ENCODE results near the gene ITPR1.

ITPR1 gene

DNA sequence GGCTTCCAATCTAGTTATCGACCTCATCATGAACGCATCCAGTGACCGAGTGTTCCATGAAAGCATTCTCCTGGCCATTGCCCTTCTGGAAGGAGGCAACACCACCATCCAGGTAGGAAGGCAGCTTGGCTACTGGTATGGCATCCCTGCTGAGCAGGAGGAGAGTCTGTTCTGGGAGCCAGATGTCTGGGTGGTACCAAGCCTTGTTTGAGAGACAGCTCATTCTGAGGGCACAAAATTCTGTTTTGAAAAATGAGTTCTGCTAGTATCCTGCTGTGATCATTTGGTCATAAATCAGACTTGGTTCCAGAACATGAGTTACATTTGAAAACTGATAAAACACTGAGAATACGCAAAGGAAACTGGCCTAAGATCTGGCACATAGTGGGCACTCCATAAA lies 242.1 kb downstream of the ITPR1 start (continued):
- no peak for TF ChIP-seq TSHZ2 (CRISPR knock-in tag; IDR thresholded peaks at IDR 0.05)
- TF ChIP-seq SNAI2 (CRISPR knock-in tag; IDR thresholded peaks at IDR 0.05) = no peak
- TF ChIP-seq ZC3H10 (CRISPR knock-in tag; IDR thresholded peaks at IDR 0.05) = no peak
- no peak for TF ChIP-seq ZFP30 (CRISPR knock-in tag; IDR thresholded peaks at IDR 0.05)
- TF ChIP-seq ZNF70 (CRISPR knock-in tag; IDR thresholded peaks at IDR 0.05) = no peak
- TF ChIP-seq RARB (CRISPR knock-in tag; IDR thresholded peaks at IDR 0.05) = no peak
- TF ChIP-seq, protein P1, sequence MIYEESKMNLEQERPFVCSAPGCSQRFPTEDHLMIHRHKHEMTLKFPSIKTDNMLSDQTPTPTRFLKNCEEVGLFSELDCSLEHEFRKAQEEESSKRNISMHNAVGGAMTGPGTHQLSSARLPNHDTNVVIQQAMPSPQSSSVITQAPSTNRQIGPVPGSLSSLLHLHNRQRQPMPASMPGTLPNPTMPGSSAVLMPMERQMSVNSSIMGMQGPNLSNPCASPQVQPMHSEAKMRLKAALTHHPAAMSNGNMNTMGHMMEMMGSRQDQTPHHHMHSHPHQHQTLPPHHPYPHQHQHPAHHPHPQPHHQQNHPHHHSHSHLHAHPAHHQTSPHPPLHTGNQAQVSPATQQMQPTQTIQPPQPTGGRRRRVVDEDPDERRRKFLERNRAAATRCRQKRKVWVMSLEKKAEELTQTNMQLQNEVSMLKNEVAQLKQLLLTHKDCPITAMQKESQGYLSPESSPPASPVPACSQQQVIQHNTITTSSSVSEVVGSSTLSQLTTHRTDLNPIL (CRISPR knock-in tag; IDR thresholded peaks at IDR 0.05; ENCODE audit: low read depth) = no peak

- no peak for ATAC-seq
- no peak for TF ChIP-seq ZC3H10 (CRISPR knock-in tag; IDR thresholded peaks at IDR 0.05)
Measured at GRCh38 chr3:4736284-4736861, 243.2 kb downstream of the ITPR1 start.

DNA sequence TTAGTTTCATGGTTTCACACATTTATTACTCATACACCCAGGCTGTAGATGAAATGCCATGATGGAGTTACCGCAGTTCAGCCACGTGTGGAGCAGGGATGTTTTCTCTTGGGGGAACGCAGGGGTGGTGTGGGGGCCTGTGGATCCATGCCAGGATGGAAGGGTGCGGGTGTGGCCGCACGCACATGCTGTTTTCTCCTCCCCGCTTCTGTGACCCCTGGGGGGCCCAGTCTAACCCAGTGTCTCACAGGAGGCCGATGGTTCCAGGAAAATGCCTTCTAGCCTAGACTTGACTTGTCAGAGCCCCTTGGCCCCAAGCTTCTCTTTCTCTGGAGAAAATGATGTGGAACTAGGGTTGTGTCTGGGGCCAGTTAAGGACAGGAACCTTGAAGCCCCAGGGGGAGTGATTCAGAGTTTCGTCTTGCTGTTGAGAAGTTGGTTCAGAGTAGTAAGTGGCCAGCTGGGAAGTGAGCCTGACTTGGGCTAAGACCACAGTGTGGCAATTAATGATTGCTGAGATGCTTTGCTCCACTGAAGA lies 245.7 kb downstream of the ITPR1 start:
- ATAC-seq = no peak
- TF ChIP-seq ARNTL (CRISPR knock-in tag; IDR thresholded peaks at IDR 0.05; ENCODE audit: borderline replicate concordance, low read depth) (no peak), ESRRG (CRISPR knock-in tag; IDR thresholded peaks at IDR 0.05) (no peak)

- no peak for ATAC-seq
- TF ChIP-seq ARNTL (CRISPR knock-in tag; IDR thresholded peaks at IDR 0.05; ENCODE audit: borderline replicate concordance, low read depth) (no peak), ZNF70 (CRISPR knock-in tag; IDR thresholded peaks at IDR 0.05) (no peak), ZNF565 (CRISPR knock-in tag; conservative IDR thresholded peaks at IDR 0.05; ENCODE audit: low read depth) (no peak), GLIS3 (CRISPR knock-in tag; IDR thresholded peaks at IDR 0.05) (no peak), PPARA (CRISPR knock-in tag; IDR thresholded peaks at IDR 0.05; ENCODE audit: borderline replicate concordance) (no peak), RARB (CRISPR knock-in tag; IDR thresholded peaks at IDR 0.05) (no peak), OSR1 (CRISPR knock-in tag; IDR thresholded peaks at IDR 0.05) (no peak), CSDC2 (CRISPR knock-in tag; IDR thresholded peaks at IDR 0.05) (no peak)
- TF ChIP-seq, protein P2, sequence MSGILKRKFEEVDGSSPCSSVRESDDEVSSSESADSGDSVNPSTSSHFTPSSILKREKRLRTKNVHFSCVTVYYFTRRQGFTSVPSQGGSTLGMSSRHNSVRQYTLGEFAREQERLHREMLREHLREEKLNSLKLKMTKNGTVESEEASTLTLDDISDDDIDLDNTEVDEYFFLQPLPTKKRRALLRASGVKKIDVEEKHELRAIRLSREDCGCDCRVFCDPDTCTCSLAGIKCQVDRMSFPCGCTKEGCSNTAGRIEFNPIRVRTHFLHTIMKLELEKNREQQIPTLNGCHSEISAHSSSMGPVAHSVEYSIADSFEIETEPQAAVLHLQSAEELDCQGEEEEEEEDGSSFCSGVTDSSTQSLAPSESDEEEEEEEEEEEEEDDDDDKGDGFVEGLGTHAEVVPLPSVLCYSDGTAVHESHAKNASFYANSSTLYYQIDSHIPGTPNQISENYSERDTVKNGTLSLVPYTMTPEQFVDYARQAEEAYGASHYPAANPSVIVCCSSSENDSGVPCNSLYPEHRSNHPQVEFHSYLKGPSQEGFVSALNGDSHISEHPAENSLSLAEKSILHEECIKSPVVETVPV (CRISPR knock-in tag; IDR thresholded peaks at IDR 0.05) = no peak
- TF ChIP-seq, protein P1 (CRISPR knock-in tag; IDR thresholded peaks at IDR 0.05; ENCODE audit: low read depth) = no peak
- TF ChIP-seq, protein P3, sequence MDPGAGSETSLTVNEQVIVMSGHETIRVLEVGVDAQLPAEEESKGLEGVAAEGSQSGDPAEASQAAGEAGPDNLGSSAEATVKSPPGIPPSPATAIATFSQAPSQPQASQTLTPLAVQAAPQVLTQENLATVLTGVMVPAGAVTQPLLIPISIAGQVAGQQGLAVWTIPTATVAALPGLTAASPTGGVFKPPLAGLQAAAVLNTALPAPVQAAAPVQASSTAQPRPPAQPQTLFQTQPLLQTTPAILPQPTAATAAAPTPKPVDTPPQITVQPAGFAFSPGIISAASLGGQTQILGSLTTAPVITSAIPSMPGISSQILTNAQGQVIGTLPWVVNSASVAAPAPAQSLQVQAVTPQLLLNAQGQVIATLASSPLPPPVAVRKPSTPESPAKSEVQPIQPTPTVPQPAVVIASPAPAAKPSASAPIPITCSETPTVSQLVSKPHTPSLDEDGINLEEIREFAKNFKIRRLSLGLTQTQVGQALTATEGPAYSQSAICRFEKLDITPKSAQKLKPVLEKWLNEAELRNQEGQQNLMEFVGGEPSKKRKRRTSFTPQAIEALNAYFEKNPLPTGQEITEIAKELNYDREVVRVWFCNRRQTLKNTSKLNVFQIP (CRISPR knock-in tag; IDR thresholded peaks at IDR 0.05; ENCODE audit: borderline replicate concordance, low read depth) = no peak
Measured at GRCh38 chr3:4739289-4740236, 246.4 kb downstream of the ITPR1 start.

All from SK-N-SH treated with all-trans-retinoic acid at 6 μM for 48 hours (cell line).